ENCODE results near the gene CXADR. TPM values are rescaled to one million over a fixed set of nuclear protein-coding genes. Genes with fewer than 3 reads are reported as not detected.
"Not testable (repeated sequence)": the region's sequence is repeated elsewhere in the genome, so short reads cannot be mapped to it uniquely, and the experiment has no call there.

CXADR gene
- total RNA-seq, 1 experiment from 2014 or later = 22.3 TPM

GRCh38 chr21:17501107-17502006, 11.5 kb upstream of the CXADR start:
- peak; percentile 30 for DNase-seq (ENCODE audit: low spot score)

- DNase-seq (ENCODE audit: low spot score) = not testable (repeated sequence)
Measured at GRCh38 chr21:17502985-17503384, 9.9 kb upstream of the CXADR start.

GRCh38 chr21:17506951-17507350, 5.9 kb upstream of the CXADR start:
- DNase-seq (ENCODE audit: low spot score) = no peak

GRCh38 chr21:17507591-17507990, 5.3 kb upstream of the CXADR start:
- DNase-seq (ENCODE audit: low spot score) = no peak

GRCh38 chr21:17513214-17514123, 626 bp downstream of the CXADR start:
- DNase-seq (ENCODE audit: low spot score) = no peak

GRCh38 chr21:17514124-17514845, 1.4 kb downstream of the CXADR start:
- DNase-seq (ENCODE audit: low spot score) = no peak

GRCh38 chr21:17517008-17517407, 4.2 kb downstream of the CXADR start:
- not testable (repeated sequence) for DNase-seq (ENCODE audit: low spot score)

- DNase-seq (ENCODE audit: low spot score) = no peak
Measured at GRCh38 chr21:17519208-17519738, 6.4 kb downstream of the CXADR start.

GRCh38 chr21:17519965-17520609, 7.2 kb downstream of the CXADR start:
- no peak for DNase-seq (ENCODE audit: low spot score)

- no peak for DNase-seq (ENCODE audit: low spot score)
Measured at GRCh38 chr21:17523007-17523451, 10.2 kb downstream of the CXADR start.

GRCh38 chr21:17523979-17524494, 11.2 kb downstream of the CXADR start:
- not testable (repeated sequence) for DNase-seq (ENCODE audit: low spot score)

- no peak for DNase-seq (ENCODE audit: low spot score)
Measured at GRCh38 chr21:17524635-17525034, 11.8 kb downstream of the CXADR start.

GRCh38 chr21:17526776-17527175, 13.9 kb downstream of the CXADR start:
- DNase-seq (ENCODE audit: low spot score) = no peak

- peak; percentile 77 for DNase-seq (ENCODE audit: low spot score)
Measured at GRCh38 chr21:17527240-17527639, 14.4 kb downstream of the CXADR start.

- DNase-seq (ENCODE audit: low spot score) = no peak
Measured at GRCh38 chr21:17527711-17528110, 14.9 kb downstream of the CXADR start.

- DNase-seq (ENCODE audit: low spot score) = no peak
Measured at GRCh38 chr21:17529648-17530047, 16.8 kb downstream of the CXADR start.

- DNase-seq (ENCODE audit: low spot score) = no peak
Measured at GRCh38 chr21:17532292-17532691, 19.4 kb downstream of the CXADR start.

- DNase-seq (ENCODE audit: low spot score) = no peak
Measured at GRCh38 chr21:17536381-17536780, 23.5 kb downstream of the CXADR start.

- no peak for DNase-seq (ENCODE audit: low spot score)
Measured at GRCh38 chr21:17537299-17537698, 24.5 kb downstream of the CXADR start.

- no peak for DNase-seq (ENCODE audit: low spot score)
Measured at GRCh38 chr21:17538576-17538975, 25.7 kb downstream of the CXADR start.

GRCh38 chr21:17539323-17539722, 26.5 kb downstream of the CXADR start:
- no peak for DNase-seq (ENCODE audit: low spot score)
